NCI-H128 (cell line): ENCODE measurements around the gene SLC6A11.

Source experiments
- DNase-seq: peaks from one replicate; lab custom pipeline; 2025; ENCODE audit not compliant: unreplicated experiment; lab: John Stamatoyannopoulos, UW

The SLC6A11 gene

DNA sequence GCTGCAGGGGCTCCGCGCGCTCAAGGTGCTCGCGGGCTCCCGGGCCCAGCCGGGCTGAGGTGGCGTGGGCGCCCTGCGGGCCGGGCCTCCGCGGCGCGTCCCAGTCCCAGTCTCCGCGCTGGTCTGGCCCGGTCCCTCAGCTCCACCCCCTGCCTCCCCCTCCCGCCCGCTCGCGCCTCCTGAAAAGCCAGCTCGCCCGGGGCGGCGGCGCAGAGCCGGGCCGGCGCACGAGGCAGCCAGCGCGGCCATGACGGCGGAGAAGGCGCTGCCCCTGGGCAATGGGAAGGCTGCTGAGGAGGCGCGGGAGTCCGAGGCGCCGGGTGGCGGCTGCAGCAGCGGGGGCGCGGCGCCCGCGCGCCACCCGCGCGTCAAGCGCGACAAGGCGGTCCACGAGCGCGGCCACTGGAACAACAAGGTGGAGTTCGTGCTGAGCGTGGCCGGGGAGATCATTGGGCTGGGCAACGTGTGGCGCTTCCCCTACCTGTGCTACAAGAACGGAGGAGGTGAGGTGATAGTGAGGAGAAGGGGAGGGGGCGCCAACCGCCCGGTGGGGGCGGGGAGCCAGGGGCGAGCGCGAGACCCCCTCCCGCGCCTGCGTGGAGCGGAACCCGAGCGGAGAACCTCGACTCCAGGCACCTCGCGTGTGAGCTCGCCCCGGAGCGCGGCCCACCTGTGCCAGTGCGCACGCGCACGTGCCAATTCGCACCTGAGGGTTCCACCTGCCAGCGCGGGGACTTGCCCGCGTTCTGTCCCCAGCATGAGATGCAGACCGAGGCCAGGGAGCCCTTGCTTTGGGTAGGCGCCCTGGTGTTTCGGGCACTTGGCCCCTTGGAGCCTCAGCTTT lies at the start of gene SLC6A11:
TSS of gene SLC6A11 (plus strand) at position 210 of the 844 bp plus-strand sequence. CDS start at position 248, 38 bp downstream.
- no peak for DNase-seq

DNA sequence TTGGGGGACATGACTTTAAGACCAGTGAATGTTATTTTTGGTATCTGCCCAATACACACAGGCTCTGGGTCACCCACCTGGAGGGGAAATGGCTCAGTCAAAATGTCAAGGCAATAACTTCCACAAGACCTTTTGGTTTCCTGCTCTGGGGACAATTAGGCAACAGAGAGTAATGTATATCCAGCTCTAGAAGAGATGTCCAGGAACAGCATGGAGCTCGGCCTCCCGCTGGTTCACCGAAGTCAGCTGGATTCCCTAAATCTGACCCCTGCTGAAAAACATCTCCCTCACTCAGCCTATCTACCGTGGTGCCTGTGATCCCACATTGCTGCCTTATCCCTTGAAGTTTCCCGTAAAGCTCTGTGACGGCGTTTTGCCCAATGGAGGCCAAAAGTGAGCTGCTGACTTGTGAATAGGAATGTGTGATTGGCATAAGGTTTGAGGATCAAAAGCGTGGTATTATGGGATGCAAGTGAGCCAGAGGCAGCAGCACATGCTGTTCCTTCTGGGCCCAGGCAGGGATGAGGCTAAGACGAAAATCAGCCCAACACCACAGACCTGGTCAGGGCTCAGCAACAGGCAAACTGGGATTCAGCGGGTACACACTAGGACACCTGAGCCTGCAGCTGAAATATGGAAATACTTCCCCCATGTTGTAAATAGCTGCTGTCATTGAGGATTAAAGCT lies 47.2 kb upstream of the SLC6A11 start:
- no peak for DNase-seq

DNA sequence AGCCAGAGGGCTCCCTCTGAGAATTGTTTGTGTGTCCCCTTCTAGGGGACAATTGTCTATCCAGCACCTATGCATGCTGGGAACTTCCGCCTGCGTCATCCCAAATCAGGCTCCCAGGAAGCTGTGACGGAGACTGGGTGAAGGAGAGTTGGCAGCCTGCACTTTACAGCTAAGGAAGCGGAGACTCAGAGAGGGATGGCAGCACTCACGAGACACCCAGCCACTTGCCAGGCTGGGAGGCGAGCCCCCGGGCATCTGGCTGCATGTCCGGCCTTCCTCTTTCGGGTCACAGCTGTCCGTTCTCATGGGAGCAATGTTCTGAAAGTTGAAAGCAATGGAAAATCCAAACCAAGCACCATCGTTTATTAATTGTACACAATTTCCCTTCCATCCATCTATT lies 45.5 kb upstream of the SLC6A11 start:
- no peak for DNase-seq

DNA sequence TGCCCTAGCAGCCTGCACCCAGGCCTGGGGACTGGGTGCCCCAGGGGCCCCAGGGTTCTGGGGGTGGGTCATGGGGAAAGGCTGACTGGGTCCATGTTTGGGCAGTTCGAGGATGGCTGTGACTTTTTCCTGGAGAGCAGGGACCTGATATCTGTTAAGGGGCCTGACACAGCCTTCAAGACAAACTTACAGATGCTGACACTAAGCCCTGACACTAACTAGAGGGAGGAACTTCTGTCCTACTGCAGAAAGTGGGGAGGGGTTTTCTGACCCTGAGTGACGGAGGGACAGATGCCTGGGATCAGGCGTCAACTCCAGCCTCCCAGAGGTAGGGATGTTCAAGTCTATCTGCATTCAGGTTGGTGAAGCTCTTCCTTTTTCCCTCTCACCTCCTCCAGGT lies 45.0 kb upstream of the SLC6A11 start:
- no peak for DNase-seq

DNA sequence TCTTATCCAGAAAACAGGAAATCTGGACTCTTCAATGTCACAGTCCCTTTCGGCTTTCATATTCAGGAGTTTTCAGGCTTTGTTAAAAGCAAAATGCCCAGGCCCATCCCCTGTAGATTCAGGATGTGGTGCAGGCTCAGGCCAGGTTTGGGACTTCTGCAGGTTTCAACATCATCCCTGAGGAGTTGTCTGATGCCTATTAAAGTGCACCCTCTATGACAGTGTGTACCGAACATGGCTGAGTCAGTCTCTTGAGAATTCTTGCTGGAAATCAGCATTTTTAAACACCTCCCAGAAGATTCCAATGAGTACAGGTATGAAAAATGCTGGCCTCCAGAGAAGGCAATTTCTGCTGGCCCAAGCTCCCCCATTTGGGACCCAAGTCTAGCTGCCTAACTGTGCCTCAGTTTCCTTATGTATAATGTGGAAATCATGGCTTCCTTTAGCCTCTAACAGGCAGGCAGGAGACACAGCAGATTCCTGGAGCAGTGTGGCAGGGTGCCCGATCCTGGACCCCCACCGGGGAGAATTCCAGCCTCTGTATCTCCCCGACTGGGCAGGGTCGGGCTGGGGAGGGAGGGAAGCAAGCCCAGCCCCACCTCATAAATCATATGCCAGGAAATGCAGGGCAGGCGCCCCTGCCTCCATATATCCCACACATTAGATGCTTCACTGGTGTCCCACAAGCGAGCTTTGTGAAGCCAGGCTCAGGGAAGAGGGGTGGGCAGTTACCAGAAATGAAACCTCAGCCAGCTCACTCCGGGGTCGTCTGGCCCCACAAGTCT lies 44.4 kb upstream of the SLC6A11 start:
- DNase-seq, result no peak

DNA sequence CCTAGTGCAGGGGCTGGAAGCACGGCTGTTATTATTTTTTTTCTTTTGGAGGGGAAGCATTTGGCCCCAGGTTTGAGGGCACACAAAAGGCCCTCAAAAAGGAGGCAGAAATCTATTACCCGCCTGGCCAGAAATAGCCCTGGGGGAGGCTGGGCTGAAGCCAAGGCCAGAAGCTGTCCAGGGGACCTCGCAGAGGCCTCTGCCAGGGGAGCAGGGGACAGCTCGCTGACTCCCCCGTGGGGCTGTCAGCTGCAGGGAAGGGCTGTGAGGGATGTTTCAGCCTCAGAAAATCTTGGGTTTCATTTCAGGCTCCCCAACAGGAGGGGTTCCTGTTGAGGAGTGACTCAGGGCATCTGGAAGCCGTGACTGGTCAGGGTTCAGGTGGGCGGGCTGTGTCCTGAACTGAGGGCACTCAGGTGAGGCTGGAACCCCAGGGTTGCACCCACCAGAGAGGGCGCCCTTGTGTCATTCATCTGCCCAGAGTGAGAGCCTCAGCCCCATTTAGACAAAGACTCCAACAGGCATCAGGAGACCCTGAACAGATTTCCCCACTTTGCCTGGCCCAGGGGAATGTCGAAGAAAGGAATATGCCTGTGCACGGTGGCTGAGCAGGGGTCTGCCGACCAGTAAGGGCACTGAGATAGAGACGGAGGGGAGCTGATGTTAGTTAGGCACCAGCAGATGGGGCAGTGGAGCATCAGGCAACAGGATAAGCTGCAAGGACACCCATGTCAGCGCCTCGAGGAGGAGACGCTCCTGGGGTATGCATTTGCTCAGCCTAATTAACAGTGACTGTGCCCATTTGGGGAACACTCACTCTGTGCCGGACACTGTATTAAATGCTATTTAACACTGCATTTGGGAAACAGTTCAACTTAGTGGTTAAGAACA lies 43.5 kb upstream of the SLC6A11 start:
- no peak for DNase-seq

DNA sequence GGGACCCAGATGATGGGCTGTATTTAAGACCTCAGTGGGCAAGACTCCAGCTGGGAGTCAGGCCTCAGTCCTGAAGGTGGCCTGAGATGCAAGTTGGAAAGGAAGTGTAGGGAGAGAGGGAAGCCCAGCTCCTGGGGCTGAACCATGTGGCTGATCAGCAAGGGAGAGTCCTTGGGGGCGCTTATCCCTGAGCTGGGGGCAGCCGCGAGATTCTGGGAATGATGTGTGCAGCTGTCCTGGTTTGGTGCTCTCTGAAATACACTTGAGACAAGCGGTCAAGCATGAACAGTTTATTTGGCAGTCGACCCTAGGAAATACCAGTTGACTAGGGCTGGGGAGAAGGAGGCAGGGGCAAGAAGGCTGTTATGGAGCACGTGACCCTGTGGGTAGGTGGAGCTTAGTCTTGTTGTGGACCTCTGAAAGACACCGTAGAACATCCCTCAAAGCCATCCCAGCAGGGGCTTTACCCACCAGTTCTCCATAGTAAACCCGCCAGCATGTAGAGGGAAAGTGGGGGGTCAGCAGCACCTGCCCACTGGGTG lies 41.8 kb upstream of the SLC6A11 start:
- no peak for DNase-seq

DNA sequence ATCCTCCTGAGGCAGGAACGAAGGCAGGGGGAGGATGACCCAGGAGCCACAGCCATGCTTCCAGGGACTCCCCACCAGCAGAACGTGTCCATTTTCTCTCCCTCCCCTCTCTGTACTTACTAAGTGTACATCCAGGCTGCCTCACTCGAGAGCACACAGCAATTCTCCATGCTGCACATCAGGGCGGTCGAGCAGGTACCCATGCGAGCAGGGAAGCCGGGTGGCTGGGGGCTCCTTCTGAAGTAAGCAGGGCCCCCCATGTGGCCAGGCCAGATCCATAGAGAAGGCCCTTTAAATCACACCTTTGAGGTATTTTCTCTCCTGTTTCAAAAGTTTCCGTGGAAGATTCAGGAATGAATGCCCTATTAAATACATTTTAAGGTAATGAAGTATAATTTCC lies 41.2 kb upstream of the SLC6A11 start:
- no peak for DNase-seq

DNA sequence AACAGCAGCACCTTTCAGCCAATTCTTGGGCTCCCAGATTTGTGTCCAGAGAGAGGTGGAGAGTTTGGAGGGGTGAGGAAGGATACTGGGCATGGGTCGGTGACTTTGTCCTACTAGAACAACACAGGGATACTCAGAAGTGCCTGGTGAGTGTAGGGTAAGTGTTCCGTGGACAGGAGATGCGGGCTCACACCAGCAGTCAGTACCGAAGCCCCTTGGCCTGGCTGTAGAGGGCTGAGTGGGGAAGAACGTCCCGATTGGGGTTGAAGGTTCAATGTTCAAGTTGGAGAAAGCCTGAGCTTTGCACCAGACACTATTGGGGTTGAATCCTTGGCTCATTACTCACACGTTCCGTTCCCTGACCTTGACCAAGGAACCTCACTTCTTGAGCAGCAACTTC lies 40.8 kb upstream of the SLC6A11 start:
- DNase-seq, result no peak

DNA sequence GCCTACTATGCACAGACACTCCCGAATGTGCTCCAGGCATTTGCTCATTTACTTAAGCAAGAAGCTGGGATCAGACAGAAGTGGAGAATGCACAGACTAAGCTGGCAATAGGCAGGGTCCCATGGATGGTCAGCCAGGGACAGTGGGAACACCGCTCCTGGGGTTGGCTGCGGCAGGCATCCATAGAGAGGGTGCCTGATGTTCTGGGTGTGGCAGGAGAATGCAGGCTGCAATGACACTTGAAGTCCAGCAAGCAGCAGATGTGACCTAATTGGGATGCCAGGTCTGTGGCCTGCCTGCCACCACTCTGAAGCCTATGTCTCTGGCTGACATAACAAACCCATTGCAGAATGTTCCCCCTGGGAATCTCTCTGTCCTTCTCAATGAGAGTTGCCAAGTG lies 40.2 kb upstream of the SLC6A11 start:
- DNase-seq, result no peak

DNA sequence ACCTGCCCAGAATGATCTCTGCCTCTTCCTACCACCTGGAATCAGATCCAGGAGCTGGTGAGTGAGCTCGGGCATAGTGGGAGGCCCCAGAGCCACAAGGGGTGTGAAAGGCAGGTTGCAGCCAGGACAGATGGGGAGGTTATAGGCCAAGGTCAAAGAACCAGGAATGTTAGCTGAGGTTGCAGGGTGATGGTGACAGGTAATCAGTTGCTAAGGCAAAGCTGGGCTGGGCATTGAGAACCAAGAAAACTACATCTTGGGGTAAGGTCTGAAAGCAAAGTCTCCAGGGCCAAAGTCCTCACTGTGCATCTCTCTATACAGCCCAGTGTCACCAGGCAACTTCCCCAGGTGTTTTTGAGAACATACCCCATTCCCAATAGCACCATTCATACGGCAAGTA lies 38.4 kb upstream of the SLC6A11 start:
- no peak for DNase-seq

DNA sequence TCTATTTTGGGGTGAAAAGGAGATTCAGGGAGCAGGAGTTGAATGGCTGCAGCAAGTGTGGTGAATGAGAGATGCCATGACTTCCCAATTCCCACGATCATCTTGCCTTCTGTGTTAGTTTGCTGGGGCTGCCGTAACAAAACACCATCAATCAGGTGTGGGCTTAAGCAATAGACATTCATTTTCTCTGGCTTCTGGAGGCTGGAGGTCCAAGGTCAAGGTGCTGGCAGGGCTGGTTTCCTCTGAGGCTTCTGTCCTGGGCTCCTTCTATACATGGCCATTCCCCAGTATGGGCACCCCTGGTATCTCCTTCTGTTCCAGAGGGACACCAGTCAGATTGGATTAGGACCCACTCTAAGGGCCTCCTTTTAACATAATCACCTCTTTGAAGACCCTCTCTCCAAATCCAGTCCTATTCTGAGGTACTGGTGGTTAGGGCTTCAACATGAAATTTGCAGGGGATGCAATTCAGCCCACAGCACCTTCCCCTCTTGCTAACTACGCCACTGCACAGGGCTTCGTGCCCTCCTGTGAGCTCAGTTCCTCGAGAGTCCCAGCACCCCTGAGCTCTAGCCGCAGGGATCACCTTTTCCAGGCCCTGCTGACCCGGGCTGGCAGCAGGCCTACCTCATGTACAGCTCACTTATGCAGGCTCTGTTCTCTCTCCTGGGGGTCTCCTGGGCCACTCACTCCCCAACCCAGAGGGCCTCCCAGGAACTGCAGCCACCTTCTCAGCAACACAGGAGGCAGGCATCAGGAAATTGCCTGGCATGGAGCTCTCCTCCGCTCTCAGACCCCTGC lies 37.3 kb upstream of the SLC6A11 start:
- DNase-seq, result no peak

DNA sequence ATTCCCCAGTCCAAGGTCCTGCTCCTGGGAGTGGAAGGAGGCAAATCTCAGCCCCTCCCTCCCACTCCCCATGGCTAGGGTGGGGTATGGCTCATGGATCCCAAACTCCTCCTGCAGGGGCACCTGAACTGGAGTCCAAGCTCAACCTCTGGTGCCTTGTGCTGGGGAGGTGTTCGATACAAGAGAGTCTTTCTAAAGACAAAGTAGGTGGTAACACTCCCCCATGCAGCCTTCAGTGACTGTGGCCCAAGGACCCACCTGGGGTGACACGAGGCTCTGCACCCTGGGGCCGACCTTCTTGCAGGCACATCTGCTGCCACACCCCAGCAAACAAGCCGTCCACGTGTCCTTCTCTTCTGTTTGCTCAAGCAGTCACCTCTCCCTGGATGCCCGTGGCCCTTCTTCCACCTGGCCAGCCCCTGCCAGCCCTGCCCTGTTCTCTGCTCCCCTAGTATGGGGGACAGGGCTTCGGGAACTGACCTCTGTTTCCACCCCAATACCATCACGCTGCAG lies 36.7 kb upstream of the SLC6A11 start:
- no peak for DNase-seq

DNA sequence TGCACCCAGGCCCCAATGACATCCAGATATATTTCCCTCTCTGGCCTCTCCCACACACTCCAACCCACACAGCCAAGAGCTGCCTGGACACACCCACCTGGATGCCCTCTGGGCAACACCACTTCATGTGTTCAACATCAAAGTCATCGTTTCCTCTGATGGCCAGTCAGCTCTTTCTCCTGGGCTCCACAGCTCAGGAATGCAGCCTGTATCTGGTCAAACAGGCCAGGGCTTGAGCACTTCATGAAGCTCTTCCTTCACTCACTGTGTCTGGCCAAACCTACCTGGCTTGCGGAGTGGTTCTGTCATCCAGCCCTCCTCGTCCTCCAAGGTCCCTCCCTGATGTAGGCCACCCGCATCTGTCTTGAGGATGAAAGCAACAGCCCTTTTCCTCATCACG lies 35.8 kb upstream of the SLC6A11 start:
- DNase-seq, result no peak

DNA sequence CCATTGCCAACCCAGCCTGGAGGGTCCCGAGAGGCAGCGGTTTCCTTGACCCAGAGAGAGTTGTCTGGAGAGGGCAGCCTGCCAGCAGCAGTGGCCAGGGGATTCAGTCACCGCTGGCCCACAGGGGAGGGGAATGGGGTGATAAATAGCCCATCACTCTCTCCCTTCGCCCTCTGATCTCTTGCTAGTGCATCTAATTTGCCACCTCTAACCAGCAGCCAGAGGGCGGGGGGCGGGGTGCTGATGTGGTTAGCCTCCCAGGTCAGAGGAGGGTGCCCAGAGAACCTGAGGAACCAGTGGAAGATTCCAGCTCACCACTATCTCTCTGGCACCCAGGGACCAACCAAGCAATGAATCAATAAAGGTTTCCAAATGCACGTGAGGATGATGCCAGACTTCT lies 35.1 kb upstream of the SLC6A11 start:
- DNase-seq, result no peak

DNA sequence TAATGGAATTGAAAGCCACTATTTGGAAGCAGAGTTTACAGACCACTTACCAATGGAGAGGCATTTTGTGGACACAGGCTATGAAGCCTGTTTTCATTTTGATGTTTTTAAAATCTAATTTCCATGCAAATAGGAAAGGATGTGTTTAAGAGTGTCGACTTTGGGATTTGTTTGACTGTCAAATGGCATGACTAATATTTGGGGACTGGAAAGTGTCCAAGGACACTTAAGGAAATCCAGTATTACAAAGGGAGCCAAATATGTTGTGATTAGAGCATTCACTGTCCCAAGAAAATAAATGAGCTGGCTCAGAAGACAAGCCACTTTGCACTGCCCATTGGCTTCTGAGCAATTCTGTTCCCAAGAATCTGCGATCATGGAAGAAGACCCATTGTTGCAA lies 34.0 kb upstream of the SLC6A11 start:
- no peak for DNase-seq

DNA sequence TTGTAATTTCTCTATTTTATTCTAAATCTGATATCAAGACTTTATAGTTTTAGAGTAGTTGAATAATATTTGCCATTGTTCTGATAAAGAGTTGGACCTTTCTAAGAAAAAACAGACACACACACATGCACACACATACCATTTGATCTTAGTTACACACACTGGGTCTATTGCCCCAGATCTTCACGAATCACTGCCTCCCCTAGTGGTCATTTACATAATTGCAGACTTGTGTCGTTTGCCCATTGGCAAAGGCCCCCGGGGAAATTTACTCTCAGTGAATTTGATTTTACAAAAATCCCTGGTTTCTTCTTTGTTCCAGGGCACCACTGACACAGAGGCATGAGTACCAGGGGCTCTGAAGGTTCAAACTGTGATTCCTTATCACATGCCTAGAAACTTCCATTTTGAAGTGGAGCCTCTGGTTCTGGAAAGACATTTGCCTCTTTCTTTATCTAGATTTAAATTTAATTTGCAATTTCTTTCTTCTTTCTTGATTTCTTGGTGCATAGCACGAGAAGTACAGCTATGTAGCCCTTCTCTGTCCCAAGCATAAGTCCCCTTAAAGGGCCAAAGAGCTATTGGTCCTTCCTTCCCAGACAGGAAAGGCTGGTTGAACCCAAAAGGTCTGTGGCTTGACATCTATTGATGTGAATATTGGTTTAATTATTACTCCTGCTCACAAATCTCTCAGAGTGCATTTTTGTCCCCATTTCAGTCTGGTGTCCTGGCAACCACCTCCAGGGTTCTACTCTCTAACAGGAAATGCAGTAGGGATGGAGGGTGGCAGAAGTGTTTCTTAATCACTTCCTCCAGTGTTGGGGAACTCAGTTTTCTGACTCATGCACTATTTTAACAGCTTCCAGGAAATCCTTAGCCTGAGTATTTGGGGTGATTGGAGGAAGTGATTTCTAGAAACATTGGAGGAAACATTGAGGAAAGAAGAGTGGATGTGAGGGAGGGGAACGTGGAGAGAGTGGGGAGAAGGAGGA lies 32.4 kb upstream of the SLC6A11 start:
- no peak for DNase-seq

DNA sequence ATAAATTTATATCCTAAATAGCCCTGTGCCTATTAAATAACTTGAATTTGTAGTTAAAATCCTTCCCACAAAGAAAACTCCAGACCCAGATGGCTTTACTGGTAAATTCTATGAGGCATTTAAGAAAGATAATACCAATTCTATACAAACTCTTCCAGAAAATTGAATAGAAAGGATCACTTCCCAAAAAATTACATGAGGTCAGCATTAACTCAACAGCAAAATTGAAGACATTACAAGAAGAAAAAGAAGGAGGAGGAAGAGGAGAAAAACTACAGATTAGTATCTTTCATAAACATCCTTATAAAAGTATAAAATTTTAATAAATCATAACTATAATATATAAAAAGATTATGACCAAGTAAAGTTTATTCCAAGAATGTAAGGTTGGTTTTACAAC lies 29.4 kb upstream of the SLC6A11 start:
- no peak for DNase-seq
